Endothelial cell of umbilical vein (primary cell): ENCODE measurements around the gene DDX25.

Experiments used
- EZH2 ChIP-seq: IDR thresholded peaks from 2 replicates; pipeline ENCODE4 v1.6.1; 2012; ENCODE audit warnings: borderline replicate concordance, low read depth, mild to moderate bottlenecking, moderate library complexity, low read length, inconsistent platforms; ENCODE audit not compliant: severe bottlenecking
- JUN ChIP-seq: IDR thresholded peaks from 2 replicates; pipeline ENCODE4 v1.6.1; 2011; ENCODE audit warnings: borderline replicate concordance, low read depth; ENCODE audit not compliant: insufficient read length, insufficient read depth
- POLR2AphosphoS5 ChIP-seq: IDR thresholded peaks from 2 replicates; pipeline ENCODE4 v1.6.1; 2012; ENCODE audit warnings: low read depth, mild to moderate bottlenecking, control low read depth, low read length, moderate library complexity; ENCODE audit not compliant: insufficient read depth
- TF ChIP-seq, protein P1 (sequence below), 2 donors: IDR thresholded peaks; 1 replicate in 1 of 2; 2 replicates in 1 of 2; pipeline ENCODE4 v1.5.1; 2011; ENCODE audit warnings: low read length in 2 of 2, mild to moderate bottlenecking in 2 of 2, moderate library complexity in 2 of 2, control low read depth in 1 of 2, inconsistent platforms in 1 of 2, low read depth in 1 of 2; ENCODE audit not compliant: insufficient read depth in 1 of 2; ENCODE audit errors: extremely low read depth in 1 of 2
- TF ChIP-seq, protein P2 (sequence below): IDR thresholded peaks from 2 replicates; pipeline ENCODE4 v1.6.1; 2011; ENCODE audit not compliant: insufficient read depth, insufficient read length

DNA sequence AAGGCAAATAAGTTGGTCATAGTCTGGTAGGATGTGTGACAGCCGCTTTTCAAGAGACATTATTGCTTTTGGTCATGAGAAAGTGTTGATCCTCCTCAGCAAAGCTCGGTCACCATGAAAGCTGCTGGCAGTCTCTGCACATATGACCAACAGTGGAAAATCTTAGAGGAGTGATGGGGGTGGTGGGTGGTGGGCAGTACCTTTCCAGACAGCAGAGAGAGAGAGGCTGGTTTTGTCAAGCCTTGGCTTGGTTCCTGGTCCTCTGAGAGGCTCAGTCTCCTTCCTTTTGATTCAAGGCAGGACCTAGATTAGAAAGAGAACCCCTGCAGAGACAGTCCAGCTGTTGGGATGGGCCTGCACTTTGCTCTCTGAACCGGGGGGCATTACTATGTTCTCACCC is 21.5 kb downstream of the DDX25 start:
- TF ChIP-seq, protein P1, sequence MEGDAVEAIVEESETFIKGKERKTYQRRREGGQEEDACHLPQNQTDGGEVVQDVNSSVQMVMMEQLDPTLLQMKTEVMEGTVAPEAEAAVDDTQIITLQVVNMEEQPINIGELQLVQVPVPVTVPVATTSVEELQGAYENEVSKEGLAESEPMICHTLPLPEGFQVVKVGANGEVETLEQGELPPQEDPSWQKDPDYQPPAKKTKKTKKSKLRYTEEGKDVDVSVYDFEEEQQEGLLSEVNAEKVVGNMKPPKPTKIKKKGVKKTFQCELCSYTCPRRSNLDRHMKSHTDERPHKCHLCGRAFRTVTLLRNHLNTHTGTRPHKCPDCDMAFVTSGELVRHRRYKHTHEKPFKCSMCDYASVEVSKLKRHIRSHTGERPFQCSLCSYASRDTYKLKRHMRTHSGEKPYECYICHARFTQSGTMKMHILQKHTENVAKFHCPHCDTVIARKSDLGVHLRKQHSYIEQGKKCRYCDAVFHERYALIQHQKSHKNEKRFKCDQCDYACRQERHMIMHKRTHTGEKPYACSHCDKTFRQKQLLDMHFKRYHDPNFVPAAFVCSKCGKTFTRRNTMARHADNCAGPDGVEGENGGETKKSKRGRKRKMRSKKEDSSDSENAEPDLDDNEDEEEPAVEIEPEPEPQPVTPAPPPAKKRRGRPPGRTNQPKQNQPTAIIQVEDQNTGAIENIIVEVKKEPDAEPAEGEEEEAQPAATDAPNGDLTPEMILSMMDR (IDR thresholded peaks at IDR 0.05; ENCODE audit: extremely low read depth in 1 of 2, insufficient read depth in 1 of 2, low read depth in 1 of 2, low read length in 2 of 2) = no peak
- TF ChIP-seq EZH2 (no peak), JUN (no peak), POLR2AphosphoS5 (no peak)
- TF ChIP-seq, protein P2, sequence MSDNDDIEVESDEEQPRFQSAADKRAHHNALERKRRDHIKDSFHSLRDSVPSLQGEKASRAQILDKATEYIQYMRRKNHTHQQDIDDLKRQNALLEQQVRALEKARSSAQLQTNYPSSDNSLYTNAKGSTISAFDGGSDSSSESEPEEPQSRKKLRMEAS = no peak
